ENCODE results near the gene APBB1.
A peak's percentile ranks its signal among the peaks of the same experiment; 100 is the strongest.

Gene APBB1

GRCh38 chr11:6419009-6419631 lies at the start of gene APBB1:
TSS of gene APBB1 (minus strand) at chr11:6419094. CDS start at chr11:6411347, 7,747 bp downstream.
- DNase-seq = peak in 50 of 56 donors; percentile 34 to 88 (median 76)

- no peak for DNase-seq
Measured at GRCh38 chr11:6459099-6459450, 40.2 kb upstream of the APBB1 start.

- no peak for DNase-seq
Measured at GRCh38 chr11:6458352-6459098, 39.6 kb upstream of the APBB1 start.

- no peak for DNase-seq
Measured at GRCh38 chr11:6457581-6458320, 38.9 kb upstream of the APBB1 start.

GRCh38 chr11:6456361-6457073 lies 37.6 kb upstream of the APBB1 start:
- no peak for DNase-seq

- no peak for DNase-seq
Measured at GRCh38 chr11:6455070-6455469, 36.2 kb upstream of the APBB1 start.

- no peak for DNase-seq
Measured at GRCh38 chr11:6453152-6453551, 34.3 kb upstream of the APBB1 start.

- DNase-seq = no peak
Measured at GRCh38 chr11:6452219-6452618, 33.3 kb upstream of the APBB1 start.

GRCh38 chr11:6448574-6448973 lies 29.7 kb upstream of the APBB1 start:
- no peak for DNase-seq

- peak in 48 of 56 donors; percentile 4 to 77 (median 48) for DNase-seq
Measured at GRCh38 chr11:6443269-6444003, 24.5 kb upstream of the APBB1 start.

- no peak for DNase-seq
Measured at GRCh38 chr11:6442441-6442840, 23.5 kb upstream of the APBB1 start.

- DNase-seq = no peak
Measured at GRCh38 chr11:6440906-6441358, 22.0 kb upstream of the APBB1 start, which contains the start of gene HPX. TSS of gene HPX (minus strand) at chr11:6440987. CDS start at chr11:6440963, 24 bp downstream.

GRCh38 chr11:6438979-6439571 lies 20.2 kb upstream of the APBB1 start:
- peak in 35 of 56 donors; percentile 3 to 65 (median 21) for DNase-seq

- no peak for DNase-seq
Measured at GRCh38 chr11:6437993-6438392, 19.1 kb upstream of the APBB1 start.

- DNase-seq = no peak
Measured at GRCh38 chr11:6437423-6437822, 18.5 kb upstream of the APBB1 start.

- DNase-seq = no peak
Measured at GRCh38 chr11:6433998-6434660, 15.2 kb upstream of the APBB1 start.

GRCh38 chr11:6431861-6432260 lies 13.0 kb upstream of the APBB1 start:
- DNase-seq = no peak

- no peak for DNase-seq
Measured at GRCh38 chr11:6427516-6427915, 8.6 kb upstream of the APBB1 start.

- DNase-seq = no peak
Measured at GRCh38 chr11:6420677-6421076, 1.8 kb upstream of the APBB1 start.

GRCh38 chr11:6418557-6419008 lies 311 bp downstream of the APBB1 start:
- peak in 14 of 56 donors; percentile 32 to 72 (median 56) for DNase-seq
